Hematopoietic multipotent progenitor cell treated with erythropoietin and hydrocortisone succinate and interleukin-3 and kit ligand, for 4 days (in vitro differentiated cells): ENCODE data around the gene PTPRJ.

Experiments
- DNase-seq: peaks from one replicate; pipeline ENCODE4 v3.0.0-alpha.2; 2015

PTPRJ gene

DNA sequence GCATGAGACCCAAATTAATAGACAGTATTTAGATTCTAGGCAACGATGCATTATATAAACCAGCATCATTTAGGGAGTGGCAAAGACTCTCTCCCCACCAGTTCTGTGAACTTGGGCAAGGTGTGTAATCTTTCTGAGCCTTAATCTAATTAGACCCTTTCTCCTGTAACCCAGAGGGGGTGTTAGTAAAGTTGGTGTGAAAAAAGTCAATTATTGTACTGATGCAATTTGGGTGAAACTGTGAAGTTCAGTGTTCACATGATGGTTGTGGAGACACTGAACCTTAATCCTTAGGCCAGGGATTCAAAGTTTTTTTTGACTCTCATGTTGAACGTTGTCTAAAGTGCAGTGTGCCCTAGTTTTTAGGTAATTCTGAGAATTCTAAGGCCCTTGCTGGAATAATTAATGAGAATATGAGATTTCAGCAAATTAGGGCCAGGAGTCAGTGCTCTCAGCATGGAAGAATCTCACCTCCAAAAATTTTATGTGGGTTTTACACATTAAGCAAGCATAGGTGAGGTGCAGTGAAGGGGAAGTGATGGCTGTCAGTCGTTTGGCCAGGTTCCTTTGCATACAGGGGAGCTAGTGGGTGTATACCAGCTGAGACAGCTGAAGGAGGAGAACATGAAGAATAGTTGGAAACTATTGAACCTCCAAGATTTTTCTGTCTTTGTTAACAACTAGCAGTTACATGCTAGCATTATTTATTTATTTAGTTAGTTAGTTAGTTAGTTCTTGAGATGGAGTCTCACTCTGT lies 94.2 kb downstream of the PTPRJ start:
- no peak for DNase-seq

GRCh38 chr11:48075637-48076036 lies 95.3 kb downstream of the PTPRJ start:
- no peak for DNase-seq

DNA sequence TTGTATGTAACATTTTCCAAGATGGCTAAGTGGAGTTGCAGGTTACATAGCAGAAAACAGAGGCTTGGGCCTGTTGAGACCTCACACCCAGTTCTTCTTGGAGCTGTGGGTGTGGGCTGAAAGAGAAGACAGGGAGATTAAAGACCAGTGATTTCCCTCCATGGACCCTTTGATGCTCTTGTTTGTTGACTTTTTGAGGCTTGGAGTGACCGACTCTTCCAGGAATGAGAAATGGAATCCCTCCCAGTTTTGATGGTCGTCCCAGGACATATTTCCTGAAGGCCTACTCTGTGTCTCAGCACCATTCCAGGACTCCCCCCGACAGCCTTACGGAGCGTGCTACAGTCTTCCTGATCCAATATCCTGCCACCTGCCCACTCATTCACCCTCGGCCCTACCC lies 96.9 kb downstream of the PTPRJ start:
- DNase-seq = no peak

GRCh38 chr11:48078689-48079088 lies 98.3 kb downstream of the PTPRJ start:
- no peak for DNase-seq

- DNase-seq = no peak
Observed at GRCh38 chr11:48079596-48079995, 99.2 kb downstream of the PTPRJ start.

DNA sequence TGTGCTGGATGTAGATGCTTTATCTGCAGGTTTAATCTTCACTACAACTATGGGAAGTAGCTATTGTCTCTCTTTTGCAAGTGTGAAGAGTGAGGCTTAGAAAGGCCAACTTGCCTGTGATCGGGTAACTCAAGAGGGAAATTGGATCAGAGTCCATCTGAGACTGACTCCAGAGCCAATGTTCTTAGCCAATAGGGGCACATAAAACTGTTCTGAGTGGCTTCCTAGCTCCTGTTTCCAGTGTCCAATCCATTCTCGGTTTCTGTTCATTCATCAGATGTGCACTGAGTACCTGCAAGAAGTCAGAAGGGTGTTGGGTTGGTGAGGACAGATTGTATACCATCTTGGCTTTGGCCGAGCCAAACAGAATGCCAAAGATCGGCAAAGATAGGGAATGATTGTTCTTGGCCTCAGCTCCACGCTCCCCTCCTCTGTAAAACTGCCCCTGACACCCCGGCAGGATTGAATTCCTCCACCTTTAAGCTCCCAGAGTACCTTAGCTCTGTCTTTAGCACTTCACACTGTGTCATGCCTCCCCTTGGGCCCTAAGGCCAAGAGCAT lies 100.0 kb downstream of the PTPRJ start:
- no peak for DNase-seq

DNA sequence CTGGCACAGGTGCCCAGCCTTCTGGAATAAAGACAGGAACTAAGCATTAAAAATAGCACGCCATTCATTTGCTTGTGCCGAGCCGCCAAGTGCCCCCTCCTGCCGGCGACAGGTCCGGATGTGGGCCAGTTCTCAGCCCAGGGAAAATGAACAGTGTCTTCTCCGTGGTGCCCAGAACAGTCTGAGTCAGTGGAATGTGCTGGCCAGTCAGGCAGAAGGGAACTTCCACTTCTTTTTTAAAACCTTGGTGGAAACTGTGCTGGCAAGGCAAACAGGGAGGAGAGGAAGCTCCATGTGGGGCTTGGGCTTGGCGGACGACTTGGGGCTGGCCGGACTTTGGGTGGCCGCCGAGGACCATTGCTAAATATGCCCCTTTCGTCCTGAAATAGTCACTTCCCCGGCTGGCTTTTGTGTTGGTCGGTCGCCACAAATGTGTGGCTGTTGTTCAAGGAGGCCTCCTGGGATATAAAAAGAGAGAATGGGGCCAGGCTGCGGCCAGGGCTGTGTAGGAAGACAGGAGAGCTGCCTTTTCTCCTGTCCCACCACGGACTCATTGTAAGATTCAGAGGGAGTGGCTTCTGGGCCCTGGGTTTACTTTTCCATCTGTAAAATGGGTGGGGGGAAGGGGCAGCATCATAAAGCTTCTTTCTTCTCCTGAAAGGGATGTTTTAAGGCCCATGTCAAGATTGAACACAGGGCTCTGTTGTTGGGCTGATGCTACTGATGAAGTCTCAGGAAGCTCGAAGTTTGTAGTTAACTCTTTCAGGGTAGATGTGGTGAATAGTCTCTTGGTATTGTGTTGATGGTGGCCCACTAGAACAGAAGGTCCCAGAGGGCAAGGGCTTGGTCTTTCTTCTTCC lies 101.0 kb downstream of the PTPRJ start:
- DNase-seq = no peak

- no peak for DNase-seq
Observed at GRCh38 chr11:48082771-48083170, 102.4 kb downstream of the PTPRJ start.

- DNase-seq = no peak
Observed at GRCh38 chr11:48083421-48083820, 103.1 kb downstream of the PTPRJ start.

DNA sequence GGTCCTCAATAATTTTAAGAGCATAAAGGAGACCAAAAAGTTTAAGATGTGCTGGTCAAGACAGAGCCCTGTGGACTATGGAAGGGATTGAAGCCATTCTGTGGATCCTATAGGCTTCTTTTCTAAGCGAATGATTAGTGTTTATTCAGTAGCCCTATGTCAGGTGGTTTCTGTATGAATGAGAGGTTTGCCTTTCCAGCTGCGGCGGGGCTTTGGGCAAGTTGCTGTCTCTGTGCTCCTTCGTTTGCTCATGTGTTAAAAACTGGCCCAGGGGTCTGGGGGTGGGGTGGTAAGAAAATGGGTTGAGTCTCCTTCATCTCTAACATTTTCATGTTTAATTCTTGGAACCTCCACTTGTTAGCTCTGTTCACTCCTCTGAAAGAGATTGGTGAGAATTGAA lies 105.3 kb downstream of the PTPRJ start:
- no peak for DNase-seq

DNA sequence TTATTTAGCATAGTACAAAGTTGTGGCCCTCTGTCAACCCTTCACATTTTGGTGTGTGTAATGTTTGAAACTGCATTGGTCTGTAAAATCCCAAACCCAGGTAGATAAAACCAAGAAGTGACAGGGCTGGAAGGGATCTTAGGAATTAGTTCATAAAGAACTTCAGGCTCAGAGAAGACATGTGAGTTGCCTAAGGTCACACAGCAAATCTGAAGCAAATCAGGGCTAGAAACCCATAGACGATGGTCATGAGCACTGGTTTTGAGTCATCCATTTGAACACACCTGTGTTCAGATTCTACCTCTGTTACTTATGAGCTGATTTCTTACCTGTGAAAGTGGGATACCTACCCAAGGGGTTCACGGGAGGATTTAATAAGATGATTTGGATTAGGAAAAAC lies 107.1 kb downstream of the PTPRJ start:
- no peak for DNase-seq

DNA sequence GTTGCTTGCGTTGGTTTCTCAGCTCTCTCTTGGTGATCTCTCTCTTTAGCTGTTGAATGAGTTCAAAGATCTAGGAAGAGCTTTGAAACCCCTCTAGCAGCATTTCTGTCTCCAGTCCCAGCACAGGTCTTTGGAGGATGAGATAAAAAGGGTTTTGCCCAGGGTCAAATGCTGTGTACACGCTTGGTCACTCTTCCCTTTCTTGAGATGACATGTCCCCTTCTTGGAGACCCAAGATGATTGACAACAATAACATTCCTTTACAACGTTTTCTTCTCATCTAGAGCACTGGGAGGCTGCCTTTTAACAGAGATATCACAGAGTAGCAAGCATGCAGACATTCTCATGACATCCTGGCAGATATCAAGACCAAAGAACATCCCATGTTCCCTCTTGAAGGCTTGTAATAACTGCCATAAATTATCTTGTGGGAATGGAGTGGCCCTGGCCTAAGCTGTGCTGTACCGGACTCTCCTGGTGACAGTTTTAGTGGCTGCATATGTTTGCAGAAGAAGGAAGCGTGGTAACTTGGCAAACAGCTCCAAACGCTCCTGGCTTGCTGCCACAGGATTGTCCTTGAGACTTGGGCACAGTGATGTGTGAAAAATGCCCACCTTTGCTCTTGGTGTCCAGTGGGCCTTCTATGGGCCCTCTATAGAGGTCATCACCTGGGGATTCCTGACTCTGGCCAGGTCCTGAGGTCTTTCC lies 107.8 kb downstream of the PTPRJ start:
- DNase-seq = peak; percentile 34

DNA sequence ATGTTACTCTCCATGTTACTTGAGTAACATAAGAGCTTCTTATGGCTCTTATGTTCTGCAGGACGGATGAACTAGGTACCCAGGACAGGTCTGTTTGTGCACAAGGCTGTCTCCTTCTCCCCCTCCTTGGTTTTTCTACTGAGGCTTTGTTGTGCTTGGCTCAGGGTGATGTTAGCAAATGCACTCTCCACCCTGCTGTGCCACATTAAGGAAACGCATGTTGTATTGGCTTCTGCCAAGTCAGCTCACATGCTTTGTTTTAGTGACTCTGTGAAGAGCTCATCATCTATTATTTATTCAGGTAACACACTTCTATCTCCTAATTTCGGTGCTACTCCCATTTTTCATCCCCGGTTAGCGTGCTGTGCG lies 108.3 kb downstream of the PTPRJ start:
- DNase-seq = no peak

DNA sequence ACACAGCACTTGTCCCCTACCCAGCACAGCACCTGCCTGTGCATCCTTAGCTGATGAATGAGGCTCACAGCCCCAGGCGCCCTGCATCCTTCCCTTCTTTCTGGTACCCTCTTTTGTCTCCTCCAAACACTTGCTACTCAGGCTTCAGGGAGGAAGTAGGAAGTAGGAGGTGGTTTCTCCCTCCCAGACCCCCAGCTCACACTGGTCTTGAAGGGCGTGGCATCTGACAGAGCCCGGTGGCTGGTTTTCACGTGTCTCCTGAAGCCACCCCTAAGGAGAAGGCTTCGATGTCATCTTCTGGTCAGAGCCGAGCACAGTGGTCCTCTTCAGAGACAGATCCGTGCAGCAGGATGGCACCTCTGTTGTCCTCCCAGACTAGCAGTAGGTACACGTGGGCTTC lies 109.8 kb downstream of the PTPRJ start:
- DNase-seq = no peak

GRCh38 chr11:48091426-48092102 lies 111.2 kb downstream of the PTPRJ start:
- DNase-seq = no peak

GRCh38 chr11:48093323-48093722 lies 113.0 kb downstream of the PTPRJ start:
- DNase-seq = no peak

DNA sequence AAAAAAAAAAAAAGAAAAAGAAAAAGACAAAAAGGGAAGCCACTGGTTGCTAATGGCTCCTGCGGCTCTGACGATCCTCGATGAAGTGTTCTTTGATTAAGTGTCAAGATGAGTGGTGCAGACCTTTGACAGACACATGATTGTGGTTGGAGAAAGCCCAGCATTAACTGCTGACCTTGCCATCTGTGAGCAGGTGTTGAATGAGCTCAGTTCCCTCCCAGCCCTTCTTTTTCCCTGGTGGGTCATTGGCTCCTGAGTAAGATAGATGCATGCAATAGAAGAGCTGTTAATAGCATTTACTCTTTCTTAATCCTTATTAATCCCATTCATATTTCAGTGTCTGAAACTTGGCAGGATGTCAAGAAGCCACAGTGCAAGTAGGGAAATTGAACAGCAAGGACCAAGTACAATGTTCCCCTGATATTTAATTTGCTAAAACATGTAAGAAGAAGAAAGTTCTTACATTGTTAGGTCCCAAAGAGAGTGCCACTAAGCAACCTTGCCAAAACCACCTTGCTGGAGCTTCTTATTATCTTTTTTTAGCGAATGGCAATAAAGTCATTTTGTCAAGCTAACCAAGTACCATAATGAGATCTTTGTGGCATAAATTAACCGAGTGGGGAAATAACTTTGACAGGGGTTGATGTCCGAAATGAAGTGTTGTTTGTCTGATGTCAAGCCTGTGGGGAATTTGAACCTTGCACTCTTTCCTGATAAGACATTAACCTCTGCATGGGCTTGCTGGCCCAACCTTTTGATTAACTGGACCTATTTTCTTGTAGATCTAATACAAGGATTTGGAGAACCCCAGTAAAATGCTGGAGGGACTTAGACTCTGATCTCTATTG lies 113.7 kb downstream of the PTPRJ start:
- no peak for DNase-seq

DNA sequence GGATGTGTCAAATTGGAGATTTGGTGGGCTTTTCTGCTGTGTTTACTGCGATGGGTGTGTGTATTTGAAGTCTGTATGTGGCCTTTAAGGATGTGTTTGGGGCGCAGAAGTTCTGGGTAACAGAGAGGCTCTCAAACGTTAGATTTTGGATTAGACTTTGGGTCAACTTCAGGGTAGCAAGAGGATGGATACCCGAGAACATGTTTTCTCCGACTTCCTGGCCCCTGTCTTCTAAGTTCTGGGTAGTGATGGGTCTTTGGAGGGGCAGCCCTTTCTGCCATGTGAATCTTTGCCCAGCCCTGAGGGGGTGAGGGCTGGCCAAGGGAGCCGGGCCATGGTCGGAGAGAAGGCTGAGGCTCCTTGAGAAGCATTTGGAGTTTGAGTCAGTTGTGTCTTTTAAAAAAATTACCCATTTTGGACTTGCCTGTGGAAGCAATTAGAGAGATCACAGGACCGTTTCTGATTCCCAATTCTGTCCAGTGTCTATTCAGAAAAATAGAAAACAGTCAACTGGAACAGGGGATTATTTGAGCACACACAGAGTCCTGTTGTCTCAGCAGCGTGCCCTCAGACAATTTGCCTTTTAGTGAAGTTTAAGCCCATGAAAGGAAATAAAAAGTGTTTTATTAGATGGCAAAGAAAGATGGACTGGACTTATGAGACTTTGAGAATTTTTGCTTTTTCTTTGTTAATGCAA lies 114.4 kb downstream of the PTPRJ start:
- no peak for DNase-seq

DNA sequence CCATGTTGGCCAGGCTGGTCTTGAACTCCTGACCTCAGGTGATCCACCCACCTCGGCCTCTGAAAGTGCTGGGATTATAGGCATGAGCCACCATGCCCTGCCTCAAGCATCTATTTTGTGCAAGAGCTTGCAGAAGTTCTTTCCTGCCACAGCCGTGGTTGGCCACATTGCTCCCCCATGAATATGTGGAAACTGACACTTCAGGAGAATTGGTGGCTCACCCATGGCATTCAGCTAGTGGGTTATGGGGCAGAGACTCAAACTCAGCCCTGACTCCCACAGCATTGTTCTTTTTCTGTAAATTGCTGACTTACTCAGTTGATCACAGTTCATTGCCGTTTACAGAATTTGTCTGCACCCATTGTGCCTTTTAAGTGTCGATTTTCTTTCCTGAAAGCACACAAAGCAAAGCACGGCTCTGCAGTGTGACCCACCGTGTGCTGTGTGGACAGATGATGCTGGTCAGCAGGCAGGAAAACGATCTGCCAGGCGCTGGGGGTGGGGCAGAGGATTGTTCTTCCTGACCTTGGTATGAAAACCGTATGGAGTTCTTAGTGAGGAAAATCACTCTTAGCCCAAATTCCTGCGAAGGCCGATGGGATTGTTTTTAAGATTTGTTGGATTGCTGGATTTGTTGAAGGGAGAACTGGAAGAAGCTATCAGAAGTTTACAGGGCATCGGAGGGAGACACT lies 115.6 kb downstream of the PTPRJ start:
- no peak for DNase-seq
